ENCODE results near the gene PCDHGC4.

Gene PCDHGC4

GRCh38 chr5:141512911-141513626, 28.2 kb downstream of the PCDHGC4 start:
- DNase-seq = no peak

GRCh38 chr5:141513627-141514329, 28.9 kb downstream of the PCDHGC4 start:
- no peak for DNase-seq

- no peak for DNase-seq
Observed at GRCh38 chr5:141514330-141515133, 29.7 kb downstream of the PCDHGC4 start.

- DNase-seq = no peak
Observed at GRCh38 chr5:141515141-141515540, 30.3 kb downstream of the PCDHGC4 start.

- DNase-seq = no peak
Observed at GRCh38 chr5:141515946-141516671, 31.3 kb downstream of the PCDHGC4 start.

- no peak for DNase-seq
Observed at GRCh38 chr5:141516672-141517025, 31.8 kb downstream of the PCDHGC4 start.

GRCh38 chr5:141517312-141517711, 32.5 kb downstream of the PCDHGC4 start:
- DNase-seq = no peak

- DNase-seq = no peak
Observed at GRCh38 chr5:141517880-141518617, 33.2 kb downstream of the PCDHGC4 start.

- no peak for DNase-seq
Observed at GRCh38 chr5:141518618-141519015, 33.8 kb downstream of the PCDHGC4 start.

GRCh38 chr5:141519605-141520565, 35.1 kb downstream of the PCDHGC4 start:
- no peak for DNase-seq

GRCh38 chr5:141521244-141521781, 36.5 kb downstream of the PCDHGC4 start:
- no peak for DNase-seq

GRCh38 chr5:141522301-141522700, 37.5 kb downstream of the PCDHGC4 start:
- no peak for DNase-seq

- DNase-seq = no peak
Observed at GRCh38 chr5:141523991-141524390, 39.2 kb downstream of the PCDHGC4 start.

- peak; percentile 71 to 82 for DNase-seq
Observed at GRCh38 chr5:141524604-141525597, 40.1 kb downstream of the PCDHGC4 start.

- no peak for DNase-seq
Observed at GRCh38 chr5:141525653-141526052, 40.8 kb downstream of the PCDHGC4 start.

- no peak for DNase-seq
Observed at GRCh38 chr5:141527426-141527825, 42.6 kb downstream of the PCDHGC4 start.

- DNase-seq = no peak
Observed at GRCh38 chr5:141528291-141528984, 43.6 kb downstream of the PCDHGC4 start.

GRCh38 chr5:141529002-141529401, 44.2 kb downstream of the PCDHGC4 start:
- DNase-seq = no peak

- DNase-seq = no peak
Observed at GRCh38 chr5:141529873-141530272, 45.0 kb downstream of the PCDHGC4 start.
